ENCODE data around the gene CTRB1. TPM values are rescaled to one million over a fixed set of nuclear protein-coding genes. Genes with fewer than 3 reads are reported as not detected.
"Not testable (repeated sequence)": the region's sequence is repeated elsewhere in the genome, so short reads cannot be mapped to it uniquely, and the experiment has no call there.

Gene CTRB1
- total RNA-seq, 2 experiments from 2014 or later, result not detected

GRCh38 chr16:75266738-75267630, 48.2 kb downstream of the CTRB1 start:
- ChIA-PET POLR2A (no interaction called here), CTCF (interaction anchor here (1.2 to 1.8 kb wide), 2 partner anchors 33 to 34 kb away, joined by 4 to 6 read pairs; no protein-coding TSS in a partner anchor)
- DNase-seq (no peak), ATAC-seq (no peak)
- no peak for TF ChIP-seq CTCF (IDR thresholded peaks at IDR 0.05)
- intact Hi-C loops (cut with micrococcal nuclease), result no loop called here
- peaks cover 7% of the 10 kb centered on the region for H3K4me1 Mint-ChIP-seq (ENCODE audit: low read depth)
- peak overlapping the region; percentile 65 for H3K4me3 Mint-ChIP-seq
- no peaks in the 10 kb centered on the region for H3K36me3 Mint-ChIP-seq (ENCODE audit: low read depth)
- no peak overlapping the region for H3K27ac Mint-ChIP-seq
- peaks cover 38% of the 10 kb centered on the region for H3K27me3 Mint-ChIP-seq
- no peaks in the 10 kb centered on the region for H3K9me3 Mint-ChIP-seq

- H3K27me3 Mint-ChIP-seq, result peaks cover 33% of the 10 kb centered on the region
- intact Hi-C loops (cut with micrococcal nuclease), result no loop called here
- POLR2A ChIA-PET, result no interaction called here
- H3K36me3 Mint-ChIP-seq (ENCODE audit: low read depth), result no peaks in the 10 kb centered on the region
- DNase-seq (no peak), ATAC-seq (no peak)
- no peaks in the 10 kb centered on the region for H3K9me3 Mint-ChIP-seq
- TF ChIP-seq CTCF (IDR thresholded peaks at IDR 0.05), result no peak
- H3K4me3 Mint-ChIP-seq, result no peak overlapping the region
- CTCF ChIA-PET, result interaction anchor here (0.9 to 1.8 kb wide), 2 partner anchors 34 to 69 kb away, joined by 4 to 6 read pairs; no protein-coding TSS in a partner anchor
- H3K4me1 Mint-ChIP-seq (ENCODE audit: low read depth), result peaks cover 7% of the 10 kb centered on the region
- no peak overlapping the region for H3K27ac Mint-ChIP-seq
Observed at GRCh38 chr16:75267631-75268264, 49.0 kb downstream of the CTRB1 start.

- ATAC-seq; DNase-seq; intact Hi-C loops (cut with micrococcal nuclease); H3K4me1 Mint-ChIP-seq (ENCODE audit: low read depth); H3K4me3 Mint-ChIP-seq; H3K9me3 Mint-ChIP-seq; H3K27ac Mint-ChIP-seq; H3K36me3 Mint-ChIP-seq (ENCODE audit: low read depth); CTCF ChIA-PET: not testable (repeated sequence)
- peaks cover 19% of the 10 kb centered on the region for H3K27me3 Mint-ChIP-seq
- POLR2A ChIA-PET, result interaction anchor here (0.5 kb wide), 1 partner anchor 40 kb away, joined by 3 read pairs; no protein-coding TSS in a partner anchor
Observed at GRCh38 chr16:75269358-75269757, 50.6 kb downstream of the CTRB1 start.

GRCh38 chr16:75271441-75272096, 52.8 kb downstream of the CTRB1 start:
- Mint-ChIP-seq H3K4me3 (no peak overlapping the region), H3K27me3 (peaks cover 13% of the 10 kb centered on the region), H3K9me3 (no peaks in the 10 kb centered on the region), H3K27ac (no peak overlapping the region), H3K36me3 (ENCODE audit: low read depth) (no peaks in the 10 kb centered on the region), H3K4me1 (ENCODE audit: low read depth) (peaks cover 3% of the 10 kb centered on the region)
- POLR2A ChIA-PET, result no interaction called here
- TF ChIP-seq CTCF (IDR thresholded peaks at IDR 0.05), result no peak
- ATAC-seq (no peak), DNase-seq (no peak)
- intact Hi-C loops (cut with micrococcal nuclease), result no loop called here
- CTCF ChIA-PET, result no interaction called here

GRCh38 chr16:75272097-75272551, 53.3 kb downstream of the CTRB1 start:
- no peaks in the 10 kb centered on the region for H3K36me3 Mint-ChIP-seq (ENCODE audit: low read depth)
- POLR2A ChIA-PET, result no interaction called here
- intact Hi-C loops (cut with micrococcal nuclease), result no loop called here
- no peaks in the 10 kb centered on the region for H3K9me3 Mint-ChIP-seq
- ATAC-seq (no peak), DNase-seq (no peak)
- no peak overlapping the region for H3K27ac Mint-ChIP-seq
- no peak for TF ChIP-seq CTCF (IDR thresholded peaks at IDR 0.05)
- H3K27me3 Mint-ChIP-seq, result peaks cover 12% of the 10 kb centered on the region
- H3K4me3 Mint-ChIP-seq, result no peak overlapping the region
- peaks cover 3% of the 10 kb centered on the region for H3K4me1 Mint-ChIP-seq (ENCODE audit: low read depth)
- CTCF ChIA-PET, result no interaction called here

GRCh38 chr16:75272629-75273028, 53.8 kb downstream of the CTRB1 start:
- H3K27ac Mint-ChIP-seq; H3K4me1 Mint-ChIP-seq (ENCODE audit: low read depth); ATAC-seq; H3K4me3 Mint-ChIP-seq; intact Hi-C loops (cut with micrococcal nuclease); DNase-seq; H3K9me3 Mint-ChIP-seq; H3K36me3 Mint-ChIP-seq (ENCODE audit: low read depth): not testable (repeated sequence)
- ChIA-PET CTCF (interaction anchor here (1.0 kb wide), 1 partner anchor 39 kb away, joined by 5 read pairs; no protein-coding TSS in a partner anchor), POLR2A (interaction anchor here (0.6 kb wide), 1 partner anchor 560 kb away, joined by 3 read pairs; no protein-coding TSS in a partner anchor)
- H3K27me3 Mint-ChIP-seq, result peaks cover 16% of the 10 kb centered on the region
